HG03520 (cell line): ENCODE measurements around the gene TSHR.

Experiments used
- ATAC-seq: cut with Tn5 transposase; IDR thresholded peaks from one replicate; pipeline ENCODE4 v1.9.1; 2021; ENCODE audit warnings: mild to moderate bottlenecking, moderate library complexity; ENCODE audit not compliant: unreplicated experiment

Gene TSHR

GRCh38 chr14:81132468-81132867 lies 177.0 kb downstream of the TSHR start:
- ATAC-seq, result no peak

- no peak for ATAC-seq
These were observed 178.0 kb downstream of the TSHR start for GRCh38 chr14:81133400-81133799.

DNA sequence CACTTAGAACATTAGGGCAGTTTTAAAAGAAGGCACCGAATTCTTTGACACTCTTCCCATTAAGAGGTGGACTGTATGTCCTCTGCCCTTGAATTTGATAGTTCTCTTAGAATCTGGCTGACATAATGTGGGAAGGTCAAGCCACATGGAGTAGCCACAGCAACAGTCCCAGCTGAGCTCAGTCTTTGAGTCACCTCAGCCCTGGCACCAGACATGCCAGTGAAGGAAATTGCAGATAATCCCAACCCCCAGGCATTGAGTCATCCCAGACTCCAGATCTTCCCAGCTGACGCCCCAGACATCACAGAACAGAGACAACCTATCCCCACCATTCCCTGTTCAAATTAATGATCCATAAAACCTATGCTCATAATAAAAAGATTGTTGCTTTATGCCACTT lies 181.9 kb downstream of the TSHR start:
- ATAC-seq, result no peak

DNA sequence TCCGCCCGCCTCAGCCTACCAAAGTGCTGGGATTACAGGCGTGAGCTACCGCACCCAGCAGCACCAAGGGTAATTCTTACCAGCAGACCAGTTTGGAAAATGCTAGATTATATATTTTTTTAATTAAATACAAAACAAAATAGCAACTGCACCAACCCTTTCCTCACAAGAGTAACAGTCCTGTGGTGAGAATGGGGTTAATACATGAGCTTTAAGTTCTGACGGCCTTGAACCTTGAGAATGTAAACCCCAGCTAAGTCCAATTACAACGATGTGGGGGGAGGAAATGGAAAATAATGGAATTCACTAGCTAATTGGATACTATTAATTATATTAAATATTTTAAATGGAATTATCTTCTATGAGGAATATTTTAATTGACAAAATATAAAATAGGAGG lies 183.0 kb downstream of the TSHR start:
- ATAC-seq, result no peak

DNA sequence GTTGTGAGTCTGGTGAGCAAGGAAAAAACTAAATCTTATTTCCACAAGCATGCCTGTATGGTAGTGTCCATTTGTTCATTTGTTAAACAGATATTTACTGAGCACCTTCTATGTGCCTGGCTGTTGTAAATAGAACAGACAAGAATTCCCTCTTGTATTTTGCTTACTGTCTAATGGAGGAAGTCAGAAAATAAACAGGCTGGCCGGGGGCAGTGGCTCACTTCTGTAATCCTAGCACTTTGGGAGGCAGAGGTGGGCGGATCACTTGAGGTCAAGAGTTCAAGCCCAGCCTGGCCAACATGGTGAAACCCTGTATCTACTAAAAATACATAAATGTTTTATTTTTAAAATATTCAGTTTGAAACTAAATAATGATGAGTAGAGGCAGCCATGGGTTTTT lies 186.0 kb downstream of the TSHR start:
- ATAC-seq, result no peak

DNA sequence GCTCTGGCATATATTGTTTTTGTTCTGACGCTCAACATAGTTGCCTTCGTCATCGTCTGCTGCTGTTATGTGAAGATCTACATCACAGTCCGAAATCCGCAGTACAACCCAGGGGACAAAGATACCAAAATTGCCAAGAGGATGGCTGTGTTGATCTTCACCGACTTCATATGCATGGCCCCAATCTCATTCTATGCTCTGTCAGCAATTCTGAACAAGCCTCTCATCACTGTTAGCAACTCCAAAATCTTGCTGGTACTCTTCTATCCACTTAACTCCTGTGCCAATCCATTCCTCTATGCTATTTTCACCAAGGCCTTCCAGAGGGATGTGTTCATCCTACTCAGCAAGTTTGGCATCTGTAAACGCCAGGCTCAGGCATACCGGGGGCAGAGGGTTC lies 188.4 kb downstream of the TSHR start:
- ATAC-seq, result no peak

DNA sequence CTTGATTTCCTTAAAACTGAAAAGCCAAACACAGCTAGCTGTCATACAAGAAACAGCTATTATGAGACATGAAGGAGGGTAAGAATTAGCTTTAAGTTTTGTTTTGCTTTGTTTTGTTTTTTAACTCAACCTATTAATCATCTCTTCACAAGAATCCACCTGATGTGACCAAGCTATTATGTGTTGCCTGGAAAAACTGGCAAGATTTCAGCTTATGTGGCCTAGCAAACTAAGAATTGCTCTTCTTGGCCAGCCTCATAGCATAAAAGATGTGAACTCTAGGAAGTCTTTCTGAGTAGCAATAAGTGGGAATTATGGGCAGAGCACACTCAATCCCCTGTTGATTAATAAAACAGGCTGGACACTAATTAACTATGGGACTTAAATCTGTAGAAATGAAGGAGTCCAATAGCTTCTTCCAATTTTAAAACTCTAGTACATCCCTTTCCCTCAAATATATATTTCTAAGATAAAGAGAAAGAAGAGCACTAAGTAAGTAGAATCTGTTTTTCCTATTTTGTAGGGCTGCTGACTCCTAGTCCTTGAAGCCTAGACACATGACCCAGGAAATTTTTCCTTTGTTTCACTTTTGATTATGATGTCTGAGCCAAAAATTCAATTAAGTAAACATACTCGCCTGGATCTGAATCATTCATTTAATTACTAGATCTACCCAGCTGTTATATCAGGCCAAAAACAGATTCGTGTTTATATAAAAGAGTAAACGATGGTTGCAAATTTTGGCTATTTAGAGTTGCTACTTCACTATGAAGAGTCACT lies 189.6 kb downstream of the TSHR start:
- ATAC-seq, result no peak

- no peak for ATAC-seq
These were observed 191.9 kb downstream of the TSHR start for GRCh38 chr14:81147140-81147897.

GRCh38 chr14:81148635-81149034 lies 193.2 kb downstream of the TSHR start:
- ATAC-seq, result no peak

- ATAC-seq, result peak; percentile 80
These were observed 197.8 kb downstream of the TSHR start for GRCh38 chr14:81153187-81153586.

DNA sequence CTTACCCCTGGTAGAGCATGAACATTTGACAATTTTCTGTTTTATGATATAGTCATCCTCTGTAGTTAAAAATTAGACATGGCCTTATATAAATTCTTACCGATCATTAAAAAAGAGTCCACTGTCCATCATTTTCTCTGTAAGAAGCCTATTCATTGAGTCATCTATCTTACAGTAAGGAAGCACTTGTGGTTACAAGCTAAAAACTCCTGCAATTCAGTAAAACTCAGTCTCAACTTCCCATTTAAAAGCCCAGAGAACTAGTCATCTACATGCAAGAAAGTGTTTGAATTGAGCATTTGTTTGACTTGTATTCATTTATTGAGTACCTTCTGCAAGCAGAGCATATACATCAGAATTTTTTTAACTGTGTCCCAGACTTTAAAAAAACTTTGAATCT lies 202.0 kb downstream of the TSHR start:
- ATAC-seq, result no peak

GRCh38 chr14:81161088-81161487 lies 205.7 kb downstream of the TSHR start:
- ATAC-seq, result no peak

DNA sequence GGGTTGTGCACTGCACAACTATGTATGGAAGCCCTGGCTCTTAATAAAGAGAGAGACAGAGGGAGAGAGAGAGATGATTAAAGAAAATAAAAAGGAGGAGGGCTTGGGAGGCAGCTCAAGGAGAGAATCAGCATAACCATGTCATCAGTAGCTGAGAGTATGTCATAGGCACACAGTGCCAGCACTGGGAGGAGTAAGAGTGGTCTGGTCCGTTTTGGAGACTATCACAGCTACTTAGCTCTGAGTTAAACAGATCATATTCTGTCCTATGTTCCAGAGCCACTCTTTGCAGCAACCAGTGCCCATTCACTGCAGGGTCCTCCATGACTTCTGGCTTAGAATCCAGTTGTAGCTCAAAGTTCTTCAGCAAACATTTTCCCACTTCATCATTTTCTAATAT lies 206.3 kb downstream of the TSHR start:
- no peak for ATAC-seq

DNA sequence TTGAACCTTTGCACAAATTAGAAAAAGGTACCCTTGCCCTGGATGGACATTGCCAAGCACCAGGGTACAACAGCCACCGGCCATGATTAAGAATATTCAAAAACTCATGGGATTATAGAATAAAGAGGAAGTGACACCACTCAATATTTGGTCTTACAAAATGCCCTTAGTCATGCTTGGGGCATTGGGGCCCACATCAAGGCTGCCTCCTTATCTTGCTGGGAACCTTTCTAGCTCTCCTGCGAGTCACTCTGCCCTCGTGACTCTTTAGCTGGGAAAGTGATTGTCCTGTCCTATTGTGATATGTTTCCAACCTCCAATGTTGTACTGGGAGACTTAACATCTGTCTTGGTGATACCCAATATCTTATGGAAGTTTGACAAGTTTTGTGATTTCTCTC lies 207.5 kb downstream of the TSHR start:
- ATAC-seq, result no peak

- ATAC-seq, result peak; percentile 93
These were observed 208.8 kb downstream of the TSHR start for GRCh38 chr14:81164167-81164774.

DNA sequence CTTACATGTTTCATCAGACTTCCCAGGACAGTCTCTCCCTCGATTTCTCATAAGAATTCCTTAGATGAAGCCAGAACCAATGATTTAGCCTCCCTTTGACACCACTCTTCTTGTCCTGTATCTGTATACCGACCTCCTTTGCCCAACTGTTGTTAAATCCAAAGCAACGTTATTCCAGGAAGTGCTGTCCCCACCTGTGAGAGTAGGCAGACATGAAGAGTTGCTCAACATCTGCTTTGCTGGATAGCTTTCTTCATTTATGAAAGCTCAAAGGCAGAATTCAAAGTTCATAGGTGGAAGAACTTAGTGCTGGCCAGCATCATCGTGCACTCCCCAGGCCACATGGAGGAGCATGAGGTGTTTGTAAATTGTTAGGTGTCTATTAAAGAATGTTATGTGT lies 209.8 kb downstream of the TSHR start:
- no peak for ATAC-seq

DNA sequence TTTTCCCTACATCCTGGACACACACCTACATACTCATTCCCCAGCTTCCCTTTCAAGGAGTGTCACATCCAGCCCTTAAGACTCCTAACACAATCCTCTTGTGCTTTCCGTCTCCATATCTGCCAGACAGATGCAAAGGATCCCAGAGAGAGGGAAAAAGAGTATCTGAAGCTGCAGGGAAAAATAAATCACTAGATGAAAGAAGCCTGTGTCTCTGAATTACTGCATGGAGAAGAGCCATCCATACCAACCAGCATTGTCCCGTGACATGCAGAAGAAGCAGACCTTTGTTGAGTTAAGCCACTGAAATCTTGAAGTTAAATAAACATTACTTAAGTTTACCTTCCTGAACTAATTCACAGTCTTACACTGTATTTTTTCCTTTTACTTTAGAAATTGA lies 210.7 kb downstream of the TSHR start:
- ATAC-seq, result no peak

DNA sequence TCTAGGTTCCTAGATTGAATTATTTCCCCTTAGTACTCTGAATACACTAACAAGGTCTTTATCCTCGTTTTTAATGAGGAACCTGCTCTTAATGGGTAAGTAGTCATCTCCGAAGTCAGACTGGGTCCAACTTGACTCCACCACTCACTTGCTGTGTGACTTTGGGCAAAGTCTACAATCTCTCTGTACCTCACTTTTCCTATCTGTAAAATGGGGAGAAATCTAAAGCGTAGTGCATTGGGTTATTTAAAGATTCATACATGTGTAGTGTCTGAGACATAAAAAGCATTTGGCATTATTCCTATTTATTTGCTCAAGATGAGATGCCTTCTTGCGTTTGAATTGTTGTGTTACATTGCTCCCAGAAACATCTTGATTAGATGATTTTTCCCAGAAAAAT lies 213.8 kb downstream of the TSHR start:
- no peak for ATAC-seq

DNA sequence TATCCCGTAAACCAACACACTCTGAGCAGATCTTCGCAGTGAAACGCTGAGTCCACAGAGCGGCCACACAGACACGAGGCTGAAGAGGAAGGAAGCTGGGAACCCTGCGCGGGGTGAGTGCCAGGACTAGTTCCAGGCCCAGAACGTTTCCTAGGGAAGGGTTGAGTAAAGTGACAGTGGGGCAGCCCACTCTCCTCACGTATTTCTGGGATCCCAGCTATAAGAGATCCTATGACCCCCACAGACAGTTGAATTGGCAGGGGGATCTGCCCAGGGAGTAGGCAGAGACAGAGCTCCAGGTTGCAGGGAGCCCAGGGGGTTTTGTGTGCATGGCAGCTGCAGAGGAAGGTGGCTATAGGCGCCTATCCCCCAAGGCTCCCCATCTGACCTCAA lies 214.3 kb downstream of the TSHR start:
- no peak for ATAC-seq

DNA sequence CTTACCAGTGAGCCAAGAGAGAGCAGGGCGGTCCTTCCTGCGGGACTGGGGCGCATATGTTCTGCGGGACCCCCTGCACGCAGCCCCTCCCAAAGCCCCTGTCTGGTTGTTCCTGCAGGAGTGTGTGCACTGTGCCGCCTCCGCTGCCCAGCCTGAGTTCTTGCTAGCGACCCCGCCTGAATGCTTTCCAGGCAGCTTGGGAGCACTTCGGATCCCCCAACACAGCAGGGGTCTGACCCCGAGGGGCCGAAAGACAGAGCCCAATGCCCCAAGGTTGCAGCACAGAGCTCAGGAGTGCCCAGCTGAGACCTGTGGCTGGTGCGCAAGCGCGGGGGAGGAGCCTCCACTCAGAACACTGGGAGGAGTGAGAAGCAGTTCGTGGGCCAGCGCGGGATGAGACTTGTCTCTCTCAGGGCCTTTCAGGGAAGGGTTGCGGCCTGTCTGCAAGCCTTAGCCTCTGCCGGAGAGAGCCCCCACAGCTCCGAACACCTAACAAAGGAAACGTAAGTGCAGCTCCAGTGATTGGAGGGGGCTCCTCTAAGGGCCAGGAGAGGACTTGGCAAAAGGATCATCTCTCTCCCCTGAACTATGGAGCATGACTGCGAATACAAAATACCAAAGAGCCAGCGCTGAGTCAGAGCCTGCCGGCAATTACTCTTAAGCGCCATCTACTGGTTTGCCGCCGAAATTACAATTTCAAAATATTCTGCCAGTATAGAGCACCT lies 214.8 kb downstream of the TSHR start:
- ATAC-seq, result peak; percentile 91

- ATAC-seq, result no peak
These were observed 215.4 kb downstream of the TSHR start for GRCh38 chr14:81170829-81171195.
